HuH-7 (cell line): ENCODE results near the gene SCRN1.

Experiments
- DNase-seq: peaks from one replicate; pipeline ENCODE4 v3.0.0; 2011; ENCODE audit warnings: low spot score

Gene SCRN1

DNA sequence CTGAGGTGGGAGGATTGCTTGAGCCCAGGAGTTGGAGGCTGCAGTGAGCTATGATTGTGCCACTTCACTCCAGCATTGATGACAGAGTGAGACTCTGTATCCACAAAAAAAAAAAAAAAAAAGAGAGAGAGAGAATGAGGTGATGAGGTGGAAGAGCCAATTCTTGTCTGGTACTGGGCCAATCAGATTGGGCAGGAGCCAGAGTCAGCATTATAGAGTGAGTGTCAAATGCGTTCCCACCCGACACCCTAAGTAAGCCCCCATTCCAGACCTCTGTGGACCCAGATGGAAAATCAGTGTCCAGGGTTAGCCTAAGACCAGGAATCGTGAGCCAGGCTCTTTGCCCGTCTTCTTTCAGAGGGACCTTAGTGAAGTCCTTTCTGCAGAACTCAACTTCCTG is 99.3 kb downstream of the SCRN1 start:
- no peak for DNase-seq

DNA sequence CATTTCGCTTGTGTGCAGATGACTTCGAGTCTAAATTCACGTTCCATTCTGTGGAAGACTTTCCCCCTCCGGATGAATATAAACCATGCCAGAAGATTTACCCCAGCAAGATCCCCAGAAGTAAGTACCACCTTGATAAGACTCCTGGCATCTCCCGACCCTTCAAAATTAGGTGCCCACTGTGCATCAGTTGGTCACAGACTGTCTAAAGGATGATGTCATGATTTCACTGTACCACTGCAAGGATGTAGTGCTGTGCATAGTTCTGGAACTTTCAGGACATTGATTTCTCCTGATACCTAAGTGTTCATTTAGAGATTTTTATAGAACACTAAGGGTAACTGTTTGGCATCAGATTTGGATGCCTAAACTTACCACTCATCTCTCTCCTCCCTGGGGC is 100.3 kb downstream of the SCRN1 start:
- DNase-seq, result no peak

DNA sequence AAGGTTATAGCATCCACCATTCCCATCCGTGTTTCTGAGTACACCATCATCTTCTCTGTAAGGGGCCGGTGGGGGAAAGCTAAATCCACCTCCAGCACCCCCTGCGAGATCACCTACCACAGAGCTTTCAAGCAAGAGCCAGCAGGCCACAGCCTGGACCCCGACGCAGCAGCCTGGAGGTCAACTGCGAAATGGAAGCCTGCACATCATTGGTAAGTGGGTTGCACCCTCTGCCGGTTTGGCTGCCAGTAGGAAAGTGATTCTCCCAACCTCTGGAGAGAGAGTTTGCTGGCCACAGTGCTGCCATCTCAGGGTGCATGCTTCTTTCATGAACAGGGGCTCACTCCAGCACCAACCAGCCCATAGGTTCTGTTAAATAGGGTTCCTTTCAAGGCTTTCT is 101.6 kb downstream of the SCRN1 start:
- DNase-seq, result no peak

DNA sequence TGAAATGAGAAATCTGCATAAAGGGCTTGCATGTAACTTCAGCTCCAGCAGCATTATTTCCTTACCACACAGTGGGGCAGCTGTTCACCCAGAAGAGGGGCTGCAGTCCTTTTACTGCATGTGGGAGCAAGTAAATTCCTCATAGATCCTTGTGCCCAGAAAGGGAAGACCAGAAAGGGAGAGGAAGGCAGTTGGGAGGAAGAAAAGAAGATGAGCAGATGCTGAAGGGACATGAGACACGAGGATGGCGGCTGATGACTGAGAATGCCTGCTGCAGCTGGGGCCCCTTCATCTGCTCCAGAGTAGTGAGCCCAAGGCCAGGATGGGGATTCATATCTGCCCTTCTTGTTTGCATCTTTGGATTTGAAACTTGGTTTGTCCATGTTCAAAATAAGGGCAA is 102.8 kb downstream of the SCRN1 start:
- DNase-seq, result no peak

DNA sequence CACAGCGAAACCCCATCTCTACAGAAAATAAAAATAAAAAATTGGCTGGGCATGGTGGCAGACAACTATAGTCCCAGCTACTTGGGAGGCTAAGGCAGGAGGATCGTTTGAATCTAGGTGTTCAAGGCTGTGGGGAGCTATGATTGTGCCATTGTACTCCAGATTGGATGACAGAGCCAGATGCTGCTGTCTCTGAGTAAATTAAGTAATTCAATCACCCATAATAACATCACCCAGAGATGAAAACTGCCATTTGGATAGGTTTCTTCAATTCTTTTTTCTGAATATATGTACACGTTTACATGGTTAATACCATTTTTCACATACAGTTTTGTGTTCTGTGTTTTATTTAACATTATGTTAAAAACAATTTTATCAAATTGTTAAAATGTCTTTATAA is 104.0 kb downstream of the SCRN1 start:
- no peak for DNase-seq

DNA sequence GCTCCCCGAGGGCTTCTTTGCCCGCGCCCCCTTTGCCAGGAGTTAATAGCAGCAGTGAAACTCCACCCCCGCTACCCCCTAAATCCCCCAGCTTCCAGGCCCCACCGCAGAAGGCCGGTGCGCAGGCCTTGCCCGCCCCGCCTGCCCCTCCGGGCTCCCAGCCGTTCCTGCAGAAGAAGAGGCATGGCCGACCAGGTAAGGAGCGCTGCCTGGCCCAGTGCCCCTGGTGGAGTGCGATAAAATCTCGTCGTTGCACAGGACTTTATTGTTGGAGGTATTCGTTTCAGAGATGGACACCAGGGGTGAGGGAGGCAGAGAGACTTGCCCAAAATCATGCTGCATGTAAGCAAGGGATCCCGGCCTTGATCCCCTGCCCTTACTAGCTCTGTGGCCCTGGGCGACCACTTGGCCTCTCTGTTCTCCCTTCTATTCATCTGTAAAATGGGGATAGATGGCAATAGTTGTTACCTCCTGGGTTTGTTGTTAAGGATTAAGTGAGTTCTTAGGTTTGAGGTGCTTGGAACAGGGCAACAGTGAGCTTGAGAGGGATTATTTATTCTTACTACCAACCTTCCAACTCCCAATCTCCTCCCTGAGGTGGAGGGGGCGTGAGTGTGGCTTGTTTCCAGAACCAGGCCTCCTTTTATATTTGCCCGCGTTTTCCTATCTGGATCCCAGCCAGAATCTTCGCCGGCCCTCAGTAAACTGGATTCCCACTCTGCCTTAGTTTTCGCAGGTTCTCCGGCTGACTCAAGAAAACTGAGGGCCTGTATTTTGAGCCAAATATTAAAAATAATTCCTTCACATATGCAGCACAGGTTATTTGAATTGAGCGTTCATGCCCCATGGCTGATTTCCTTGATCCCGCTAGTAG is 105.0 kb downstream of the SCRN1 start:
- DNase-seq, result no peak

DNA sequence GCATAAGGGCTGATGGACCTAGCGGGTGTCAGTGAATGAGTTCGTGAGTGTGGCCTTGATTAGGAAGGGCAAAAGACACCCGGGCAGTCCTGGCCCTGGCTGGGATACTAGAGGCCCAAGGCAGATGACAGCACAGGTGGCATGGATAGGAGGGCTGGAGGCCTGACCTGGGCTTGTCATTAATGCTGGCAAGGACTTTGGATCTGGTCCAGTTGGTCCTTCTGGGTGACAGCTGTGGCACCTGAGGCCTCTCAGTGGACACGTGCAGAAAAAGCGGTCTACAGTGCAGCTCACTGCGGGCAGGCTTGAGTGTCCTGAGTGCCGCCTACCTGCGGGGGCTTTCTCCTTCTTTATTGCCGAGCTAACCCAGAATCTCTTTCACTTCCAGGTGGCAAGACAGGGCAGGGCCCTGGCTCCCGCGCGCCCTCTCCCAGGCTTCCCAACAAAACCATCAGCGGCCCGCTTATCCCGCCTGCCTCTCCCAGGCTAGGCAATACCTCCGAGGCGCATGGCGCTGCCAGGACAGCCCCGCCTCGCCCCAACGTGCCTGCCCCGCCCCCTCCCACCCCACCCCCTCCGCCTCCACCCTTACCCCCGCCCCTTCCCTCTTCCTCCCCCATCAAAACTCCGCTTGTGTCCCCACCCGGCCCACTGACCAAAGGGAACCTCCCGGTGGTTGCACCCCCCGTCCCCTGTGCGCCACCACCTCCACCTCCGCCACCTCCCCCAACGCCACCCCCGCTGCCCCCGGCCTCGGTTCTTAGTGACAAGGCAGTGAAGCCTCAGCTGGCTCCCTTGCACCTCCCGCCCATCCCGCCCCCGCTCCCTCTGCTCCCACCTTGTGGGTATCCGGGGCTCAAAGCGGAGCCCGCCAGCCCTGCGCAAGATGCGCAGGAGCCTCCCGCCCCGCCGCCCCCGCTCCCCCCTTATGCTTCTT is 105.9 kb downstream of the SCRN1 start:
- DNase-seq, result no peak

DNA sequence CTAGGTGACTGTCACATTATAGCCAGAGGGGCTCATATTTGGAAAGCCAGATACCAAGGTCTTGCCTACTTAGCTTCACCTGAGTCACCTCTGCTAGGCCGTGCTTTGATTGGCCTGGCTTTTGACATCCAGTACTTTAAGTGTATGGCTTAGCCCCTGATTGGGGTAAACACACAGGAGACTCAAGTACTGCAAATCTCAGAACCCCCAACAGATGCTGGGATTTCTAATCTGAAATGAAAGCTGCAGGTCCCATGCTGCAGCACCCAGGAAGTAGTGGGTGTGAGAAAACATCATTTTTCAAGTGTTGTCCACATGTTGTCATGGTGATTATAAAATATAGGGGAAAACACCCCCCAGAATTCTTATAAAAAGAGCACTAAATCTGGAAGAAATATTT is 107.1 kb downstream of the SCRN1 start:
- no peak for DNase-seq

DNA sequence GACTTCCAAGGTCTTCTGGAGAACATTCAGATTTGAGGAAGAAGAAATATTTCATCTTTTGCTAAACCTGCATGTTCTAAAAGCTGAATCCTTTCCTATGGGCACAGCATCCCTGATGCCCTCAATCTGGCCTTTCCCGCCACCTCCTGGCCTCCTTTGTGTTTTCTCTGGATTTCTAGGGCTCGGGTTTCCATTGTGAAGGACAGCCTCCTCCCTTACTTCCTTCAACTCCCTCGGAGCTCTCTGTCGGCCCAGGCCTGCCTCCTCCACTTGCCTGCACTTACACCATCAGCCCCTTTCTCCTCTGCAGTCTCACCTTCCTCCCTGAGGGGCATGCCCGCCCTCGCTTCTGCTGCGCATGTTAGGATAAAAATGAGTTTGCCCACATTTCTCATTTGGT is 107.9 kb downstream of the SCRN1 start:
- DNase-seq, result no peak

DNA sequence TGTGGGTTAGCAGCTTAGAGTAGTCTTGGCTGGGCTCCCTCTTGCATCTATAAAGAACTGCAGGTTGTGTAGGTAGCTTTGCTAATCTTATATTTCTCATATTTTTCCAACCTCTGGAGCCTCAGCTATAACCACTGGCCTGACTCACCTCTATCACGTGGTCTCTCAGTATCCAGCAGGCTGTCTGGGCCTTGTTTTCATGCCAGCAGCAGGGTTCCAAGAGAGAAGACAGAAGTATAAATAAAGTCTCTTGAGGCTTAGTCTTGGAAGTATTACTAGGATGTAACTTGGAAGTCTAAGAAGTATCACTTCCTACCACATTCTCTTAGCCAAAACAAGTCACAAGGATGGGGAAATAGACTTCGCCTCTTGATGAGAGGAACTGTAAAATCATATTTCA is 110.0 kb downstream of the SCRN1 start:
- no peak for DNase-seq

DNA sequence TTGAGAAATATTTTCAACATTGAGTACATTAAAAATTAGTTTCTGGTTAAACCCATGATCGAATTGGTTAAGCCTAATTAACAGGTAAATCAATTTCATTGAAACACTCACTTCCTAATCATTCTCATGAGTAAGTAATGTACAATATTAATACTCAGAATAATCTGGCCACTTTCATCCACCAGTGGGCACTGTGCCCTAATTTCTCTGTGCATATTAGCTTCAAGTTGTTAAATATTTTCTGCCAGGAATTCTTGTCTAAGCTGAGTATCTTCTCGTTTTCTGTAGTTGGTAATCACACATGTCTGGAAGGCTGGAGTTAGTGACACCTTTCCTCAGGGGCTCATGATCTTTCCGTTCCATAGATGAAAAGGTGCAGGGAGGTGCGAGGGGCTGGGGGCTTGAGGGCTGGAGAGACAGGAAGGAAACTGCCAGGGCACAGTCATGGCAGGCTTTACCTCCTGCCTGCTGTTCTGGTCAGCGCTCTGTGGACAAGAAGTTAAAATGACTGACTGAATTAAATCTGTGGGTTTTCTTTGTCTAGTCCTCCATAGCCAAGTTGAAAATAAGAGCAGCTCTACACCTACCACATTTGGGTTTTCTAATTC is 111.4 kb downstream of the SCRN1 start:
- DNase-seq, result no peak

DNA sequence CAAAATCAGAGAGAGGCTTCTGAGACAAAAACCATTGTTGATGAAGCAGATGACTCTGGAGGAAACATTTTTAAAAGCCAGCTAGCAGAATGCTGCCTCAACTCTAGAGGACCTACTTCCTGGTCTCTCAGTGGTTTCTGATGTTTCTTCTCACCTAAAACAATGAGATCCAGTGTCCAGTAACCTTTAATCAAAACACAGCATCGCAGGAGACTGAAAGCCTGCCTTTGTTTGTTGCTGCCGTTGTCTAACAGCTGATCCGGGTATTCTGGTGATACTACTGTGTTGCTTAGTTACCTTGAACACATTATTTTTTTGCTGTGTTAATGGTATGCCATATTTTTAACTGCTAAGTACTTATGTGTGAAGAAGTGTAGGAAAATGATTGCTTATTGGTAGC is 112.4 kb downstream of the SCRN1 start:
- no peak for DNase-seq

DNA sequence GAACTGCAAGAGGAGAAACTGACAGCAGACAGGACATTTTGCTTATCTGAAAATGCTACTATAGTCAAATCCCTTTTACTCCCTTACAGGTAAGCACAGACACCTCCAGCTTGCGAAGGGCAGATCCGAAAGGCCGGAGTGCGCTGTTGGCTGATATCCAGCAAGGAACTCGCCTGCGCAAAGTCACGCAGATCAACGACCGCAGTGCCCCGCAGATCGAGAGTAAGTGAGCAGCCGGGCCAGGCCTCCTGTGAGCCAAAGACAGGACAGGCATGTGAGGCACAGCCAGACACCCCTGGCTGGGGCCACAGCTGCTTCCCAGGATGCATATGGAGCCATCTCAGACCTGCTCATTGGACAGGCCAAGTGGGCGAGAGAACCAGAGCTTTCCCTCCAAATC is 113.9 kb downstream of the SCRN1 start:
- no peak for DNase-seq

DNA sequence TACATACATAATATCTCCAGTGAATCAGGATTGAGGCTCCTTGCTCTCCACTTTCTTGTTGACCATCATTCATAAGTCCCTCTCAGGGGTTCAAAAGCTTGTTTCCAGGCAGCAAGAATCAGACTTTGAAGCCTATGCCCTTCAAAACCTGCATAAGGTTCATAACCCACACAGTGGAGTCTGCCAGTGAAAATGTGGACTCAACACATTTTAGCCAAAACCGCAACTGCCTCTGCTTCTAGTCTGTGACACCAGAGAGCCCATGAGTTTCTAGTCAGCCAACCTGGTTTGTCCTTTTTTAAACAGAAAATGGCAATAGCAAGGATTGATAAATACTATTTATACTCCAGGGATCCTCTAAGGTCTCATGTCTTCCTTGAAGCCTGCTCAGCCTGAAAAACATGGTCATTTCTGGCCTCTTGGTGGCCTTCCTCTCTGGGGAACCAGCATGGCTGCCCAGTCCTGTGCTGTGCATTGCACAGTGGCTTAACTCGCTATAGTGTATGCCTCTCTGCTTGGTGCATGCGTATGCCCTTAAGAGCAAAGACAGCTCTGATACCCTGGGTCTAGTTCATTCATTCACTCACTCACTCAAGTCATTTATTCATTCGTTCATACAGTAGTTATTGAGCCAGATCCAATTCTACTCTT is 115.8 kb downstream of the SCRN1 start:
- no peak for DNase-seq

DNA sequence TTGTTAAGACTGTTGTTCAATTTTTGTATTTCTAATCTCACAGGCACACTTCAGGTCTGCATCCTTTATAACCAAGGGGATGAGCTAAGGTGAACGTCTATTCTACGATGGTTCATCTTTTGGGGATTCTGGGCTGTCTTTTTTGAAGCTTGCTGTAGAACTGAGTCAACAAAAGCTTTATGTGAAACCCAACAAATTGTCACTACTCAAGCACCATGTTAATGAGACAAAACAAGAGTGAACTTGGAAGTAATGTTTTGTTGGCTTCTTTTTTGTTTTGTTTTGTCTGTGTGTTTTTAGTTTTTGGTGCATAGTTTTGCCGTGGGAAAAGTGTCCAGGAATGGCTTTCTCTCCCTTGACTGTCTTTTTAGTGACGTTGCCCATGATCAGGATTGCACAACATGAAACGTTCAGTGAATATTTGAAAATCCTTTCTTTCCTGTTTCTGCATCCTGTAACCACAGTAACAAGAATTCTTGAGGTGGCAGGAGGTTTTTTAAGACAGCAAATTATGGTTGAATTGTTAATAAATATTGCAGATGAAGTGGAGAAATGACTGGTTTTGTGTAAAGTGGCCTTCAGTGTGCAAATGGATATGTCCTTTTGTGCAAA is 117.7 kb downstream of the SCRN1 start:
- DNase-seq, result no peak
